C4-2B (cell line): ENCODE measurements around the gene FAM227B.

Source experiments
- H3K27ac ChIP-seq: fragments of 450-650 bp; 2 replicates; pipeline ENCODE4 v1.5.1; 2017
- ZFX ChIP-seq: fragments of 450-650 bp; IDR thresholded peaks from 2 replicates; pipeline ENCODE4 v1.6.1; 2017
- TF ChIP-seq, protein P1 (sequence below): fragments of 450-650 bp; conservative IDR thresholded peaks from 2 replicates; pipeline ENCODE4 v1.5.1; 2017; ENCODE audit warnings: mild to moderate bottlenecking

The FAM227B gene

DNA sequence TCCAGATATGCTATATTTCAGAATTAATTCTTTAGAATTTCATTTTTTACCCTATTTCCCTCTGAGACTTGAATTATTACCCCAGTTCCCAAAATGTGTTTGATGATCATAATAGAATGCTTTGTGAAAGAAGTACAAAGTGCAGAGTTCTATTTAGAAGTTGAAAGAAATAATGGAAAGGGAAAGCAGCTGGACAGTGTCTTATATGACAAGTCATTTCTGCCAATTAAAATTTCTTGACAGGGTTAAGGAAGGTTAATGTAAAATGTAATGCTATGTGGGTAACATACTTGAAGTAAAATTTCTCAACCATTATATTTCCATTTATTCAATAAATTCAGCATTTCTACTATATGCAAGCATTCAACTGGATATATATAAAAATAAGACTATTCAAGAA is 164.5 kb downstream of the FAM227B start:
- no peak overlapping the region for H3K27ac ChIP-seq
- TF ChIP-seq ZFX: no peak
- TF ChIP-seq, protein P1, sequence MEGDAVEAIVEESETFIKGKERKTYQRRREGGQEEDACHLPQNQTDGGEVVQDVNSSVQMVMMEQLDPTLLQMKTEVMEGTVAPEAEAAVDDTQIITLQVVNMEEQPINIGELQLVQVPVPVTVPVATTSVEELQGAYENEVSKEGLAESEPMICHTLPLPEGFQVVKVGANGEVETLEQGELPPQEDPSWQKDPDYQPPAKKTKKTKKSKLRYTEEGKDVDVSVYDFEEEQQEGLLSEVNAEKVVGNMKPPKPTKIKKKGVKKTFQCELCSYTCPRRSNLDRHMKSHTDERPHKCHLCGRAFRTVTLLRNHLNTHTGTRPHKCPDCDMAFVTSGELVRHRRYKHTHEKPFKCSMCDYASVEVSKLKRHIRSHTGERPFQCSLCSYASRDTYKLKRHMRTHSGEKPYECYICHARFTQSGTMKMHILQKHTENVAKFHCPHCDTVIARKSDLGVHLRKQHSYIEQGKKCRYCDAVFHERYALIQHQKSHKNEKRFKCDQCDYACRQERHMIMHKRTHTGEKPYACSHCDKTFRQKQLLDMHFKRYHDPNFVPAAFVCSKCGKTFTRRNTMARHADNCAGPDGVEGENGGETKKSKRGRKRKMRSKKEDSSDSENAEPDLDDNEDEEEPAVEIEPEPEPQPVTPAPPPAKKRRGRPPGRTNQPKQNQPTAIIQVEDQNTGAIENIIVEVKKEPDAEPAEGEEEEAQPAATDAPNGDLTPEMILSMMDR: no peak

DNA sequence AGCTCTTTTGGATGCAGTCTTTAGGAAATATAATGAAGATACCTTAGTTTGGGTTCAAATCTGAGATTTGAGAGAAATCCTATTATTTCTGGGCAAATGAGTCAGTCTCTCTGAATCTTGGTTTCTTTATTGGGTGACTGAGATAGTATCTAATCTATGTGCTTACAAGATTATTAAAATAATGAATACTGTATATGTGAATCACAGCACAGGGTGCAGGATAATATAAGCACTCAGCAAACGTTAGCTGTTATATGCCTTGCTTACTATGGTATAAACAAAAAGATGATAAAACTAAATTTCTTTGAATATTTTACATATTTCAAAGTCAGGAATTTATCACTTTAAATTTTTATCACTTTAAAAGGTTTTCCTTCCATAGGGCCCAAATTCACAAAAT is 168.0 kb downstream of the FAM227B start:
- TF ChIP-seq, protein P1: no peak
- no peak for TF ChIP-seq ZFX
- H3K27ac ChIP-seq: no peak overlapping the region

DNA sequence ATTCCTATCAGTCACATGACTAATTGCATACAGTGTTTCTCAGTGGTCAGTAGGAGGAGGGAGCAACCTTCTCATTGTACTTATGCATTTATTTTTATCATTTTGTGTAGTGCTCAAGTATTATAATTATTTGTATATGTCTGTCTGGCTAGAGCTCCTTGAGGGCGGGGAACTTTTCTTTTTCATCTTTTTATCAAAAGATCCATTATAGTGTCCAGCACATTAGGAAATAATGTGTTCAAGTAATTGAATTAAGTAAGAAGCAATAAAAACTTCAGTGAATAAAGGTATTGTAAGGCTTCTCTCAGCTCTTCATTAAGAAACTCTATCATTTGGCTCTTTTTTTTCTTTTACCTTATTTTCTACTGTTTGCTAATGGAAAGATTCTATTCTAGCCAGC is 178.8 kb downstream of the FAM227B start:
- TF ChIP-seq, protein P1: no peak
- no peak for TF ChIP-seq ZFX
- no peak overlapping the region for H3K27ac ChIP-seq

DNA sequence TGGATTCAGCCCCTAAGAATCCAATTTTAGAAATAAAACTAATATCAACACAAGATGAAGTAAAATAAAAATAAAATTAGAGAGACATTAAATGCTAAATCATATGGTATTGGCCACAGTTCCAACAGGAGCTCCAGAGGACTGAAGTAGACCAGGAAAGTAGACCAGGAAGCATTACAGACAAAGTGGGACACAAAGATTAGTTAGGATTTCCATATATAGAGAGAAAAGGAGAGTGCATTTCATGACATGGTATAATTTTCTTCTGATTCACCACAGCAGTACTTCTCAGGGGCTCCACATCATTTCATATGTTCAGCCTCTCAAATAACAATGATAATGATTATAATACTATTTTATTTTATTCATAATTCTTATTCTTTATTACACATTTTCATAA is 179.3 kb downstream of the FAM227B start:
- no peak overlapping the region for H3K27ac ChIP-seq
- TF ChIP-seq ZFX: no peak
- TF ChIP-seq, protein P1: no peak

DNA sequence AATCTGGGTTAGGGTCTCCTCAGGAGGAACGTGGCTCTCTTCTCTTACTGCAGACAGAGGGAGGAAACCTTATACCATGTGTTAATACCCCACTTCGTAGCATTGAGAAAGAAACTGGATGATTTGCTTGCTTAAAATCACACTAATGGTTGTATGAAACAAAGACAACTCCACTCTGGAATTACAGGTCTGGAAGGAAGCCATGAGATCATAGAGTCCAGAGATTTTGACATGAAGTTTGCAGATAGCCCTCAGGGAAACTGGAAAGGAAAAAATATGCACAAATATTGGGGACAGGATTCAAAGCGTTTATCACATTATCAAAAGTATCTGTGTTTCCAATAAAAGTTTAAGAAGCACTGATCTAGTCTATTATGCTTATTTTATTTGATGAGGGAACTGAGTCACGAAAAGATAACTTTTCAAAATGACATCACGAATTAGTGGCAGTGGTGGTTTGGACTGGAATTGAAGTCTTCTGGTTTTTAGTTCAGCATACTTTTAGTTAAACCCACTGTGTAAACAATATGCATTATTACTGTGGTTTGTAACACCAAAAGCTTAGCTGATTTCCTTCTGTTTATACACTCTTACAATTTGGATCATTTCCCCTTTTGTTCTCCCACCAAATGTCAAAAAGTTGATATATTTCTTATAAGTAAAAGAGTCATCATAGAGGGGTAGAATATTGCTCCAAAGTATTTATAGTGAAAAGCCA is 180.8 kb downstream of the FAM227B start:
- H3K27ac ChIP-seq: no peak overlapping the region
- no peak for TF ChIP-seq ZFX
- TF ChIP-seq, protein P1: no peak

DNA sequence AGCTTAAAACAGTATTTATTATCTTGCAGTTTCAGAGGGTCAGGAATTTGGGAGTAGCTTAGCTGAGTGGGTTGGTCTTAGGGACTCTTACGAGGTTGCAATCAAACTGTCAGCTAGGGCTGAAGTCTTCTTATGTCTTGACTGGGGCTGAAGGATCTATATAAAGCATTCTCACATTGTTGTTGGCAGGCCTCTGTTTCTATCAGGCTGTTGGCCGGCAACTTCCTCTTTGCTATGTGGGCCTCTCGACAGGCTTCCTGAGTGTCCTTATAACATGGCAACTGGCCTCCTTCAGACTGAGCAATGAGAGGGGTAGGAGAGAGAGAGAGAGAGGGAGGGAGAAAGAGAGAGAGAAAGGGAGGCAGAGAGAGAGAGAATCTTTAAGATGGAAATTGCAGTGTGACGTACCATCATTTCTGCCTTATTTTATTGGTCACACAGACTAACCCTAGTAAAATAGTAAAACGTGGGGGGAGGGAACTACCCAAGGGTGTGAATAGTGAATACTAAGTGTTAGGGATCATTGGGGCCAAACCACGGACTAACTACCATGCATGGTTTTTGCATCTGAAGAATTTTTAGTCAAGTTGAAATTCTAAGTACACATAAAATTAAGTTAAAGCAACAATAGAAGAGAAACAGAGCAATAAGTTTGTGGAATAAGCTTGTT is 181.5 kb downstream of the FAM227B start:
- H3K27ac ChIP-seq: no peak overlapping the region

DNA sequence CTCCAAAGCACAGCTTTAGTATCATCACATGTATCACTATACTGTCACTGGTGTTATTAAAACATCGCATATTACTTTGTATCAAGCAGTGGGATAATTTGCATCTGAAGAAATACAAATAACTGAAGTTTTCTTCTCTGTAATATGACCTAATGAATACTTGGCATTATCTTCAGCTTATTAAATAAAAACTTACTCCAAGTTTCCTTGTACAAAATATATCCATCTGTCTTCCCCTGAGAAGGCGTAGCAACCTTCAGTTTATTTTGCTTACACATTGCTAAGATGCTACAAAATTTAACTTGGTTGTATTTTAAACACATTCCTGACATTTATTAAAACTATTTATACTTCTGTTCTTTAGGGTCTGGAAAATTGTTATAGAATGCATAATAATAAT is 183.9 kb downstream of the FAM227B start:
- no peak for TF ChIP-seq ZFX
- TF ChIP-seq, protein P1: no peak
- H3K27ac ChIP-seq: no peak overlapping the region

More for the DNA sequence above, 181.5 kb downstream of the FAM227B start:
- TF ChIP-seq, protein P1: no peak
- no peak for TF ChIP-seq ZFX
